Motor neuron (in vitro differentiated cells): ENCODE results near the gene RETSAT. TPM values are rescaled to one million over a fixed set of nuclear protein-coding genes. Genes with fewer than 3 reads are reported as not detected.
"Not testable (repeated sequence)": the region's sequence is repeated elsewhere in the genome, so short reads cannot be mapped to it uniquely, and the experiment has no call there.

ENCODE experiments used
- ATAC-seq, 8 experiments: fragments of 200-7000 bp; cut with Tn5 transposase; replicated peaks in 6 of 8; 2 replicates each; pipeline ENCODE4 v1.8.0; 2021; ENCODE audit warnings: mild to moderate bottlenecking in 8 of 8, moderate library complexity in 8 of 8
- H3K27ac ChIP-seq, 2 donors: fragments of 250-450 bp; sonication (Bioruptor Pico); 2 replicates each; pipeline ENCODE4 v1.9.0; 2021; ENCODE audit warnings: antibody characterized with exemption in 2 of 2, mild to moderate bottlenecking in 2 of 2, moderate library complexity in 1 of 2
- H3K4me1 ChIP-seq, 2 donors: fragments of 250-450 bp; sonication (Bioruptor Pico); replicated peaks in 1 of 2; 2 replicates each; pipeline ENCODE4 v1.6.1; 2021; ENCODE audit warnings: antibody characterized with exemption in 2 of 2, mild to moderate bottlenecking in 2 of 2, moderate library complexity in 1 of 2
- H3K4me3 ChIP-seq, 5 donors: fragments of 250-450 bp; sonication (Bioruptor Pico); 2 replicates each; pipeline ENCODE4 v1.9.0; 2021; ENCODE audit warnings: antibody characterized with exemption in 5 of 5, mild to moderate bottlenecking in 5 of 5, moderate library complexity in 4 of 5
- WGBS, 10 experiments: fragments of 450-650 bp; shearing (Covaris generic); methylation state at CpG; one replicate each; pipeline ENCODE4 v1.0.0; 2022; 5-methylcytosine and 5-hydroxymethylcytosine counted together
- in situ Hi-C, 9 experiments: fragments of 400-800 bp; cut with MboI; loops; one replicate each; pipeline ENCODE4 v1.15.0; 2021; ENCODE audit warnings: low sequenced_read_pairs in 9 of 9, low pct_unique_long_range_greater_than_20kb in 2 of 9; ENCODE audit not compliant: unreplicated experiment in 9 of 9
- total RNA-seq, 8 experiments: library from RNA; unstranded; fragments of 300-600 nt; gene quantifications; 2 replicates each; pipeline versions ENCODE4 v1.2.3 to v1.2.4, GENCODE V29; 2022

RETSAT gene
- total RNA-seq, 8 experiments from 2014 or later: 8.2 to 61.9 (median 19.1) TPM

GRCh38 chr2:85394261-85394681, 39.9 kb upstream of the RETSAT start:
- Histone ChIP-seq H3K27ac (no peak overlapping the region), H3K4me3 (no peak overlapping the region), H3K4me1 (peaks cover 0 to under 1% of the 10 kb centered on the region in 2 donors)
- no peak for ATAC-seq
- WGBS, 10 experiments: 20 to 100% (median 76%) methylated on average over 1 to 3 of the region's 4 CpGs; no CpG with 5 or more reads in 4 of the 10 experiments
- in situ Hi-C loops: no loop called here

GRCh38 chr2:85393836-85394235, 39.5 kb upstream of the RETSAT start:
- ATAC-seq: peak in 1 of 8 experiments; percentile 49
- in situ Hi-C loops: no loop called here
- WGBS, 10 experiments: 20 to 100% (median 73%) methylated on average over 1 to 2 of the region's 4 CpGs; no CpG with 5 or more reads in 6 of the 10 experiments
- Histone ChIP-seq H3K4me1 (peaks cover 0 to 5% of the 10 kb centered on the region in 2 donors), H3K27ac (no peak overlapping the region), H3K4me3 (no peak overlapping the region)

GRCh38 chr2:85390941-85391669, 36.8 kb upstream of the RETSAT start:
- in situ Hi-C loops: no loop called here
- peak in 4 of 8 experiments; percentile 45 to 92 (median 86) for ATAC-seq
- Histone ChIP-seq H3K4me3 (no peak overlapping the region), H3K4me1 (peaks cover 0 to 12% of the 10 kb centered on the region in 2 donors), H3K27ac (no peak overlapping the region)
- WGBS, 10 experiments: 17 to 83% (median 67%) methylated on average over 1 to 8 of the region's 11 CpGs; no CpG with 5 or more reads in 4 of the 10 experiments

- Histone ChIP-seq H3K4me3 (no peak overlapping the region), H3K4me1 (peaks cover 0 to 12% of the 10 kb centered on the region in 2 donors), H3K27ac (peak overlapping the region in 1 of 2 donors; percentile 2)
- WGBS, 10 experiments: 60 to 100% (median 72%) methylated on average over 1 to 5 of the region's 9 CpGs; no CpG with 5 or more reads in 5 of the 10 experiments
- ATAC-seq: peak in 4 of 8 experiments; percentile 27 to 52 (median 40)
- in situ Hi-C loops: no loop called here
Observed at GRCh38 chr2:85388878-85389538, 34.7 kb upstream of the RETSAT start.

- 70 to 100% (median 100%) methylated on average over 1 to 2 of the region's 2 CpGs; no CpG with 5 or more reads in 3 of the 10 experiments for WGBS, 10 experiments
- no peak for ATAC-seq
- in situ Hi-C loops: no loop called here
- no peak overlapping the region for H3K4me3 ChIP-seq
- H3K4me1 ChIP-seq: peaks cover 0 to 12% of the 10 kb centered on the region in 2 donors
- H3K27ac ChIP-seq: no peak overlapping the region
Observed at GRCh38 chr2:85387754-85388153, 33.4 kb upstream of the RETSAT start.

- Histone ChIP-seq H3K4me3 (no peak overlapping the region), H3K27ac (no peak overlapping the region), H3K4me1 (peaks cover 0 to 12% of the 10 kb centered on the region in 2 donors)
- in situ Hi-C loops: no loop called here
- 67 to 100% (median 88%) methylated on average over 1 to 2 of the region's 2 CpGs; no CpG with 5 or more reads in 4 of the 10 experiments for WGBS, 10 experiments
- ATAC-seq: no peak
Observed at GRCh38 chr2:85385746-85386145, 31.4 kb upstream of the RETSAT start.

- WGBS, 10 experiments: 40 to 100% (median 82%) methylated on average over 1 to 4 of the region's 4 CpGs
- in situ Hi-C loops: no loop called here
- no peak overlapping the region for H3K27ac ChIP-seq
- no peak overlapping the region for H3K4me3 ChIP-seq
- no peak for ATAC-seq
- peaks cover 0 to 7% of the 10 kb centered on the region in 2 donors for H3K4me1 ChIP-seq
Observed at GRCh38 chr2:85383850-85384249, 29.5 kb upstream of the RETSAT start.

GRCh38 chr2:85383151-85383550, 28.8 kb upstream of the RETSAT start:
- H3K4me1 ChIP-seq, H3K27ac ChIP-seq, H3K4me3 ChIP-seq, in situ Hi-C loops: not testable (repeated sequence)
- WGBS, 10 experiments: 62 to 100% (median 89%) methylated on average over 1 to 5 of the region's 5 CpGs; no CpG with 5 or more reads in 1 of the 10 experiments
- ATAC-seq: peak in 1 of 8 experiments; percentile 35

GRCh38 chr2:85380048-85380447, 25.7 kb upstream of the RETSAT start:
- H3K27ac ChIP-seq: no peak overlapping the region
- ATAC-seq: no peak
- H3K4me3 ChIP-seq: no peak overlapping the region
- 0 to 86% (median 62%) methylated on average over 1 of the region's 1 CpG for WGBS, 10 experiments
- in situ Hi-C loops: no loop called here
- no peaks in the 10 kb centered on the region for H3K4me1 ChIP-seq

- 10 to 100% (median 89%) methylated on average over 1 to 5 of the region's 5 CpGs; no CpG with 5 or more reads in 1 of the 10 experiments for WGBS, 10 experiments
- H3K27ac ChIP-seq: no peak overlapping the region
- H3K4me1 ChIP-seq: no peaks in the 10 kb centered on the region
- no peak overlapping the region for H3K4me3 ChIP-seq
- in situ Hi-C loops: no loop called here
- ATAC-seq: peak in 2 of 8 experiments; percentile 59 to 64
Observed at GRCh38 chr2:85378257-85378656, 23.9 kb upstream of the RETSAT start.

- Histone ChIP-seq H3K27ac (no peak overlapping the region), H3K4me3 (no peak overlapping the region), H3K4me1 (no peaks in the 10 kb centered on the region)
- peak in 2 of 8 experiments; percentile 78 to 88 for ATAC-seq
- in situ Hi-C loops: no loop called here
- 40 to 100% (median 100%) methylated on average over 1 to 6 of the region's 11 CpGs; no CpG with 5 or more reads in 5 of the 10 experiments for WGBS, 10 experiments
Observed at GRCh38 chr2:85377083-85377482, 22.8 kb upstream of the RETSAT start.

- Histone ChIP-seq H3K4me3 (no peak overlapping the region), H3K4me1 (no peaks in the 10 kb centered on the region), H3K27ac (no peak overlapping the region)
- in situ Hi-C loops: no loop called here
- 60 to 100% (median 91%) methylated on average over 1 to 3 of the region's 5 CpGs; no CpG with 5 or more reads in 4 of the 10 experiments for WGBS, 10 experiments
- peak in 2 of 8 experiments; percentile 58 to 62 for ATAC-seq
Observed at GRCh38 chr2:85376291-85377065, 22.1 kb upstream of the RETSAT start.
